NCI-H524 treated with DMSO at 0.1 percent for 48 hours (cell line): Measurements from ENCODE around the gene CACTIN.

Source experiments
- DNase-seq: peaks from one replicate; lab custom pipeline; 2025; lab: John Stamatoyannopoulos, UW

The CACTIN gene

DNA sequence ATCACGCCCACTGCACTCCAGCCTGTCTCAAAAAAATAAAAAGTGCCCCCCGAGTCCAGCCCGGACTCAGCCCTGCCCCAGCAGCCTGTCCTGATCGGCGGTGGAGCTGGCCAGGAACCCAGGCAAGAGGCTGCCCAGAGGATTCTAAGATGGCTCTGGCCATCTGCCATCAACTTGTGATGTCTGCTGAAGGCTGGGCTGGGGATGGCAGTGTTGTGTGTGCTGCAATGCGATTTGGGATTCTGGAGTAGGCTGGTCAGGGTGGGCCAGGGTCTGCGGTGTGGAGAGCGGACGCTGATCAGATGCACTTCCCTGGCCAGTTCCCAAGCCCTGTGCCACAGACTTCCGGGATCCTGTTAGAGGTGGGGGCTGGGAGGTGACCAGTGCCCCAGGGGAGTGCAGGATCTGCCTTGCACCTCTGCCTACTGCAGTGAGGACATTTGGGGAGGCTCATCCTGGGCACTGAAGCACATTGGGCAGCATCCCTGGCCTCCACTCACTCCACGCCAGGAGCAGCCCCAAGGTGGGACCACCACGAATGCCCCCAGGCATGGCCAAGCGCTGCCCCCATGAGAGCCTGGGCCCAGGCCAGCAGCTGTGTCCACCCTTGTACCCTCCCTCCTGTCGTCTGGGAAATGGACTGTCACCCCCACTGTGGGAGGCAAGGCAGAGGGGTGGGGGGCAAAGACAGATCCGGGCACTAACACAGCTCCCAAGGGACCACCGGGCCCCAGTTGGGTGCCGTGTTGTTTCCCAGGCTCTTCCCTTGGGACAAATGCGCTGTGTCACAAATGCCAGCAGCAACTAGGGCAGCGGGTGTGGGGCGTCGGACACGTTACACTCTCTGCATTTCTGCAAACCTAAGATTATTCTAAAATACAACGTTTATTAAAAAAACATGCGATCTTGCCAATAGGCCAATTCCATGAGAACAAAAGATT is 16.5 kb downstream of the CACTIN start:
- no peak for DNase-seq

DNA sequence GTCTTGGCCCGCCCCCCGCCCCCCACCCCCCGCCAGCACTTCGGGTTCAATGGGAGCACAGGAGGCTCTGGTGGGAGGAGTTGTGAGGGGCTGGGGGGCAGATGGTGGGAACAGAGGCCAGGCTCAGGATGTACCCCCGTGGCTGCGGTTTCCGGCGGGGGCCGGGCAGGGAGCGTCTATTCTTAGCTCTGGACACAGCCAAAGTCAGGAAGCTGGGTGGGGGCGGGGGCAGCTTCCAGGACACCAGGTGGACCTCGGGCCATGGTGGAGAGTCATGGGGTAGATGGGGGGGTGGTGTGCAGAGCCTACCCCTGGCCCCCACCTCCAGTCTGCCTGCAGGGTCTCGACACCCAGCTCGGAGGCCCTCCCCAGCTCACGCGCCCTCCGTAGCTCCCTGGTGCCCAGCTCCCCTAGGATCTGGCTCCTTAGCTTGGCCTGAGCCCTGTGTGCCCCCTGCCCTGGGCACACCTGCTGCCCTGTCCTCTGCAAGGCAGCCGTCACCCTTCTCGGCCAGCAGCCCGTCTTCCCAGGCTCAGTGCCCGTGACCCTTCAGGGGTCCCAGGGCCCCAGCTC is 17.8 kb downstream of the CACTIN start:
- DNase-seq: no peak

DNA sequence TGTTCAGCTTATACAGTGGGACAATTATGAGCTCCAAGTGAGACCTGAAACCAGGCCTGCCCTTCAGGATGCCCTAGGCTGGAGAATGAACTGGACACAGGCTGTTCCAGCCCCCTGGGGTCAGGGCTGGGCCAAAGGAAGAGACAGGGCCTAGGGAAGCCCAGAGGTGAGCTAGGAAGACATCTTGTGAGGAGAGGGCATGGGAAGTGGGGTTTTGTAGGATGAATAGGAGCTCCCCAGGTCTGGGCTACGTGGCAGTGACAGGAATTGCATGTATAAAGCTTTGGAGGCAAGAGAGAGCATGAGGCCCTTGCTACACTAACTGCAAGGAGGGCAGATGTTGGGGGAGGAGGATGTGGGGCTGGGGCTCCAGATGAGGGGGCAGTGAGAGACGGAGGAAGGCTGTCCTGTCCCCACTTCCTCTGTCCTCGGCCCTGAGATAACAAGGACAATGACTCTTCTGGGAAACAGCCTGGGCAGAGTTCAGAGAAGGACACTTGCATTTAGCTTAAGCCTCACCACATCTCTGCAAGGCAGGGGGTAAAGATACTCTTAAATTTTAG is 18.4 kb downstream of the CACTIN start:
- DNase-seq: no peak

DNA sequence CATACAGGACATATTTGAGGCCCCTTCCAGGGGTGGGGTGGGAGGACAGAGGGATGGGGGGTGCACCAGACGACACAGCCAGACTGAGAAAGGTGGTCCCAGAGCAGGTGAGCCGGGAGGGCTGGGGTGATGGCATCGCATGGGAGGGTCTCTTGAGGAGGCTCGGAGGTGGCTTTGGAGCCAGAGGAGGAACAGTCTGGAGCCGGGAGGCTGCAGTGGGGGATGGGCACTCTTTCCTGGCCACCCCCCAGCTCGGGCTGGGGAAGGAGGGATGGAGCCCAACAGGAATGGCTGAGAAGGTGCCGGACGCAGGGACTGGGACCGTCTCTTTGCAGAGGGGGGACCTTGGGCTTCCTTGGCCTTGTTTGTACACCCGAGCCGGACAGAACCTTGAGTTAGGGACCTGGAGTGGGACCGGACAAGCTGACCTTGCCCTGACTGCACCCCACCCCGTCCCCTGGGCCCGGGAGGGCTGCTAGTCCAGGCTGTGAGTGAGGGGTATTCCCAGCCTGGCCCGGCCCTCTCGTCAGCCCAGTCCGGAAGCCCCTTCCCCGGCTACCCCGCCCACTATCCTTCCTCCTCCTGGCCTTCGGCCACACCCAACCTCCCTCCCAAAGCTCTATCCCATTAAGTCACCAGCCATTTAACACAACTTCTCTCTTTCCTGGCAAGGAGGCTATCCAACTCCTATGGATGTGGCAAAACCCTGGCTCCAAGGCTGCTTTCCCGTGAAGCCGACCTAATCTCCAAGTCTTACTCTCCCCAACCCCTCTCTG is 19.1 kb downstream of the CACTIN start:
- no peak for DNase-seq

DNA sequence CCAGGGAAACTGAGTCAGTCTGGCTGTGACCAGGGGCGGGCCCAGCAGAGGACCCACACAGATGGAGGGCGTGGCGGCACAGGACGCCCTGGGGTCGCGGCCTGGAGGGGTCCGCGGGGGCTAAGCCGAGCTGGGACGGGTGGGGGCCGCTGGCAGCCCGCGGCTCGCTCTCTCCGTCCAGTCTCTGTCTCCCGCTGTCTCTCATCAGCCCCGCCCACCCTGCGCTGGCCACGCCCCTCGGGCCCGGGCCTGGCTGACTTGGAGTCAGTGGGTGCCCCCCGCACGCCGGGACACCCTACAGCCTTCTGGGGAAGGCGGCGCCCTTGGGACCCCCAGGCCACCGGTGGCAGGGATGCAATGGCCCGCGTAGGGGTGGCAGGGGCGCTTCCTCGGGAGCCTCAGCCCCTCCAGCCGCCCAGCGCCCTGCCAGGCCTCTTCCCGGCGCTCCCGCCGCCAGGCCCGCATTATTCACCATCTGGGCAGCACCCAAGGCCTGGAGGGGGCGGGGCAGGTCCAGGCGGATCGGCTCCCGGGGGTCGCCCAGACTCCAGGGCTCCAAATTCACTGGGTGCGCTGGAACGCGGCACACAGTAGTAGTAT is 19.8 kb downstream of the CACTIN start, which contains the start of gene TBXA2R:
TSS of gene TBXA2R (minus strand) at position 186 of the 600 bp plus-strand sequence. CDS start 6,241 bp downstream, outside the sequence.
- DNase-seq: no peak

DNA sequence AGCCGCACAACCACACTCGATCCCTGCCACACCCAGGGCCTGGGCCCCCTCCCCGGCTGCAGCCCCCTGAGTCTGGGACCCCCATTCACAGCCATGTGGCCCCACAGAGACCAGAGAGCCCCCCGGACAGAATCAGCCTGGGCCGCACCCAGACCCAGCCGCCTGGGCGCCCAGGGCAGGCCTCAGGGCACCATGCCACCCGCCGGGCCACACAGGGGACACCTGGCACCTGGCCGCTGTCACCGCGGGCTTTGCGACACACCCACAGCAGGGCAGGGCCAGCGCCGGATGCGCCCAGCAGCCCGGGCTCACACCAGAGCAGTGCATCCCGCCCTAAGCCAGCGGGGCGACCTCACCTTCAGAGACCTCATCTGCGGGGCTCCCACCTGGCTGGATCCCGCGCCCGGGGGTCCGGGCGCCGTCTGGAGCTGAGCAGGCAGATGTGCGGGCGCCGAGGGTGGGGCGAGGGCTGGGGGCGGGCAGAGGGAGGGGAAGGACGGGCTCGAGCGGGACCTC is 20.4 kb downstream of the CACTIN start:
- DNase-seq: no peak

DNA sequence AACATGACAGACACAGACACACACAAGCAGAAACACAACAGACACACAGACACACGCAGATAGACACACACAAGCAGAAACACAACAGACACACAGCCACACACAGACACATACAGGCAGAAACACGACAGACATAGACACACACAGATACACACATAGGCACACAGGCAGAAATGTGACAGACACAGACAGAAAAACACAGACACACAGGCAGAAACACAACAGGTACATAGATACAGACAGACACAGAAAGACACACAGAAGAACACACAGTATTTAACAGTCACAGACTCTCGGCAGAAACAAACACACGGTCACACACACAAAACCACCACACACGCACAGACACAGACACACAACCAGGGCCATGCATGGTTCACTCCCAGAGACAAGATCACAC is 20.8 kb downstream of the CACTIN start:
- DNase-seq: no peak

DNA sequence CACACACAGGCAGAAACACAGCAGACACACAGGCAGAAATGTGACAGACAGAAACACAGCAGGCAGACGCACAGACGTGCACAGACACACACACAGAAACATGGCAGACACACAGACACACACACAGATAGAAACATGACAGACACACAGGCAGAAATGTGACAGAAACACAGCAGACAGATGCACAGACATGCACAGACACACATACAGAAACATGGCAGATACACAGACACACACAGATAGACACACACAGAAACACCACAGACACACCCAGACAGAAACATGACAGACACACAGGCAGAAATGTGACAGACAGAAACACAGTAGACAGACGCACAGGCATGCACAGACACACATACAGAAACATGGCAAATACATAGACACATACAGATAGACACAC is 21.2 kb downstream of the CACTIN start:
- DNase-seq: no peak

DNA sequence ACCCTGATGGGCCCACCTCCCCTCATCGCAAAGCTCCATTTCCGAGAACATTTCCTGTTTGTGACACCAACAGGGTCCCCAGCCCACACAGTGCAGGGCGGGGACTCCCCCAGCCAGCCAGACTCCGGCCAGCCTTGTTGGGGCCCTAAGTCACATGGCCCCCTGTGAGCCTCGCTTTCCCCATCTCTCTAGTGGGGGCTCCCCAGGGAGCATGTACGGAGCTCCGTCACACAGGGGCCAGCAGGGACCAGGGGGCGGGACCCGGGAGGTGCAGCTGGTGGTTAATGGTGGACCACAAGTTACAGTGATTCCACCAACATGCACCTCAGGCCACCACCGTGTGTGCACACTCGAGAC is 21.6 kb downstream of the CACTIN start:
- no peak for DNase-seq

DNA sequence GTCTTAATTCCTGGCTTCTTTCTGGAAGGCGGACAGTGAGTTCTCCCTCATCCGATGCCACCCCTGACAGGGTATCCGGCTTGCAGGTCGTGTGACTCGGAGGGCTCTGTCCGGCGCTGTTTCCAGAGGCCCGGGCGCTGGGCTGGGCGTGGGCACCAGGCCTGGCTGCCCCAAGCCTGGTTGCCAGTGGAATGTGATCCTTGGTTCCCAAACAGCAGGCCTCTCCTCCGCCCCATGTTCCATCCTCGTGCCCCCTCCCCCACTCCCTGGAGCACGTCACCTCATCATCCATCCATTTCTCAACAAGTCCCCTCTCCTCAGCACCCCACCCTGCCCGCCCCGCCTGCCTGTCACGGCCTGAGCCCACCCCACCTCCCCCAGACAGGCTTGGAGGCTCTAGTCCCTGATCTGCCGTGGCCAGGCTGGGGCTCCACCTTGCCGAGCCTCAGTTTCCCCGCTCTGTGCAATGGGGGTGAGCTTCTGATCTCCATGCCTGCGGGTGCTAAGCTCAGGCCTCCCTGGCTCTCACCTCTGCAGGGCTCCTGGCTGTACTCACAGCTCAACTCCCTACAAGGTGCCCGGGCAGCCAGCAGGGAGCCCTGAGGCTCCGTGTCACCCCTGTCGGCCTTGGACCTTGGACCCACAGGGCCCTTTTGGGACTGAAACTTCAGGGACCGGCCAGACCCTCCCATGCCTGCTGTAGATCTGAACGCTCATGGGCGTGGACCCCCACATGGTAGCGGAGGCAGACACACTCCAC is 22.2 kb downstream of the CACTIN start:
- DNase-seq: no peak

DNA sequence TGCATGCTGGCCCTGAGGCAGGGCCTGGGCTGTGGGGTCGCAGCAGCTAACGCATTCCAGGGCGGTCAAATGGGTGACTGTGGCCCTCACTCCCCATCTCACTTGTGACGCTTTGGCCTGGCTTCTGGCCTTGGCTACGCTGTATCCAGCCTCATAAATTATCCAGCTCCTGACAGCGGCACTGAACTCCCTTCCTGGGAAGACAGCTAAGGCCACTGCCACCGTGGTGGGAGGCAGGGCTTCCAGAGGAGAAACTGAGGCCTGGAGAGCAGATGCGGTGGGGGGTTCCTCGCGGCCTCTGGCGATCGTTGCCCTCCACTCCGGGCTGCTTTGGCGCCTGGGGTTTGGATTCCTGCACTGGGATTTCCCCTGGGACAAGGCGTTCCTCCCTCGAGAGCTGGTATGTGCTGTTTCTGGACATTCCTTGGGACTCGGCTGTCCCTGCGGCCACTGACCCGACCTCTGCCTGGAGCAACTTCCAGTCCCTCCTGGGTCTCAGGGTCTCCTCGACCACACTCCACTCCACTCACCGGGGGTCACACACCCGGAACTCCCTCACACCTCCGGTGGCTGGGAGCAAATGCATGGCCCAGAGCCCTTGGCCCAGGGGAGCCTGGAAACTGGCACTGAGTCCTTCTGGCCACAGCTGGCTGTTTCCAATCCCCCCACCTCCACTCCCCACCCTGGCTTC is 23.3 kb downstream of the CACTIN start:
- no peak for DNase-seq

DNA sequence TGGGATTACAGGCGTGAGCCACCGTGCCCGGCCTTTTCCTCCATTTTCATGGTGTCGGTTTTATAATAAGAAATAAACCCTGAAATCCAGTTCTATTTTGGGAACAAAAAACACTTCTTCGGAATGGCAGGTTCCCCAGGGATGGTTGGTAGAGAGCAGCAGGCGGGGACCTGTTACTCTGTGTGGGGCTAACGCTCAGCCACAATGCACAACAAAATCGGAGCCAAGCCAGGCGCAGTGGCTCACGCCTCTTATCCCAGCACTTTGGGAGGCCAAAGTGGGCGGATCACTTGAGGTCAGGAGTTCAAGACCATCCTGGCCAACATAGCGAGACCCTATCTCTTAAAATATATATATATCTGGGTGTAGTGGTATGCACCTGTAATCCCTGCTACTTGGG is 25.6 kb downstream of the CACTIN start:
- no peak for DNase-seq

DNA sequence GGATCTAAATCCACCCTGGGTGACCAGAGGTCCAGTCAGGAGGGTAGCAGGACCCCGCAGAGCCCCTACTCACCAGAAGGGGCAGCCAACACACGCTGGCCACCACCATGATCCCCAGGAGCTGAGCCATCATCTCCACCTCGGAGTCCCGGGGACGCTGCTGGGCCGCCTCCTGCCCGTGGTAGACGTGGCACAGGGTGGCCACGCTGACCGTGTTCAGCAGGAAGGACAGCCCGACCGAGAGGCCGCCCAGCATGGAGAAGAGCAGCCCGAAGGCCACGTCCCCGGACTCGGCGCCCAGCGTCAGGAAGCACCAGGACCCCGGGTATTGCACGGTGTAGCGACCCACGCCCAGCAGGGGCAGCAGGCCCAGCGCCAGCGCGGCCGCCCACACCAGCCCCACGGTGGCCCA is 26.8 kb downstream of the CACTIN start:
- DNase-seq: no peak

DNA sequence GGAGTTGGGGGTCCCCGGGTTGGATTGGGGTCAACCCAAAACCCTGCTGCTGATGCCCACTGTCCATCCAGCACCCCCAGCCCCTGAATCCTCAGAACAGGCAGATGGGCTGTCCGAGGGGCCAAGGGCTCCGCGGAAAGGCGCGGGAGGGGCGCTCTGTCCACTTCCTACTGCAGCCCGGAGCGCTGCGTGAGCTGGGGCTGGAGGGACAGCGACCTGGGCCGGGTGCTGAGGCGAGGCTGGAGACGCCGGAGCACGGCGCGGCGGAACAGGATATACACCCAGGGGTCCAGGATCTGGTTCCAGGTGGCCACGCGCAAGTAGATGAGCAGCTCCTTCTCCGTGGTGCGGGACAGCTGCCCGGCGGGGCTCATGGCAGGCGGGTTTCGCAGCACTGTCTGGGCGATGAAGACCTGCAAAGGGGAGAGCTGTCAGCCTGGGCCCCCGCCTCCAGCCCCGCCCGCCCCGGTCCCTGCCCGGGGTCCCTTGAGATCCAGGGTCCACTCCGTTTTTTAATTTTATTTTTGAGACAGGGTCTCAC is 31.0 kb downstream of the CACTIN start:
- DNase-seq: no peak

DNA sequence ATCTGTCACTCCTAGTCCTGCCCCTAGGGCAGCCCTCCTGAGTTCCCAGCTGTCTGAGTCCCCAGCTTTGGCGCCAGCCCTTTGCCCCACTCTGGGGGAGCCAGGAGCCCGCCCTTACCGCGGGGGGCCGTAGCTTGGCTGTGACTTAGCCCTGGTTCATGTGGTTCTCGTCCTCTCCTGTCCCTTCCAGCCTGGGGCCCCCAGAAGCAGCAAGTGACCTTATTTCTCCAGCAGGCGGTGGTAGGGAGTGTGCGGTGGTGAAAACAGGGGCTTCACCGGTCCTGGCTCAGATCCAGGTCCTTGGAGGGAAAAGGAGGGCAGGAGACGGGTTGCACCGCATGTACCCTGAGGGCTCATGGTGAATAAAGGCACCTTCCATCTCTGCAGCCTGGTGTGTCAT is 33.4 kb downstream of the CACTIN start:
- no peak for DNase-seq

DNA sequence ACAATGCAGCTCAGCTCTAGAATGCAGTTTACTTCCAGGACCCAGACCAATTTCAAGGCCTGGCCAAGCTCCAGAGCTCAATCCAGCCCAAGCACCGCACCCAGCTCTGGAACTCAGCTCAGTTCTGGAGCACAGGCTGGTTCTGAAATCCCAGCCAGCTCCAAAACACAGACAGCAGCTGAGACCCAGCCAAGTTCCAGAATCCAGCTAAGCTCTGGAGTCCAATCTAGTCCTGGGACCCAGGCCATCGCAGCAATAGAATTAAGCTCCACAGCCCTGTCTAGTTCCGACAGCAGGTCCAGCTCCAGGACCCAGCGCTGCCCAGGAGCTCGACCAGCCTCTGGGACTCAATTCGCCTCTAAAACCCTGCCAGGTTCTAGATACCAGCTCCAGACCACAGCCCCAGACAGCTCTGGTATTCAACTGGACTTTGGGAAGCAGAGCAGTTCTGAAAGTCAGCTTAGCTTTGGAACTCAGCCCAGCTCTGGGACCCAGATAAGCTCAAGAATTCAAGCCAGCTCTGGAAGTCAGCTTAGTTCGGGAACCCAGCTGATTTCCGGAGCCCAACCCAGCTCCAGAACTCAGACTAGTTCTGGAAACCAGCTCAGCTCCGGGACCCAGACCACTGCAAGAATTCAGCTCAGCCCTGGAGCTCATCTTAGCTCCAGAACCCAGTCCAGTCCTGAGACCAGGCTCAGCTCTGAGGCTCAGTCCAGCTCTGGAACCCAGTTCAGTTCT is 34.5 kb downstream of the CACTIN start:
- no peak for DNase-seq

DNA sequence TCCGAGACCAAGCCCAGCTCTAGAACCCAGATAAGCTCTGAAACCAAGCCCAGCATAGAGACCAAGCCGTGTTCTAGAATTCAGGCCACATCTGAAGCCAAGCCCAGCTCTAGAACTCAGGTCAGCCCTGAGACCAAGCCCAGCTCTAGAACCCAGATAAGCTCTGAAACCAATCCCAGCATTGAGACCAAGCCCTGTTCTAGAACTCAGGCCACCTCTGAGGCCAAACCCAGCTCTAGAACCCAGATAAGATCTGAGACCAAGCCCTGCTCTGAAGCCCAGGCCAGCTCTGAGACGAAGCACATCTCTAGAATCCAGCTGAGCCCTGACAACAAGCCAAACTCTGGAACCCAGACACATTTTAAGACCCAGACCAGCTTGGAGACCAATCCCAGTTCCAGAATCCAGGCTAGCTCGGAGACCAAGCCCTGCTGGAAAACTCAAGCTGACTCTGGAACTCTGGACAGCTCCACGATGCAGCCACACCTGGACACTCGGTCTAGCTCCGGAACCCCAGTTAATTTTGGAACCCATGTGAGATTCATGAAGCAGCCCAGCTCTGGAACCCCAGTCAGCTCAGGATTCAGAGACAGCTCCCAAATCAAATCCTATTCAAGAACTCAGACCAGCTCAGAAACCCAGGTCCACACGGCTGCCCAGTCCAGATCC is 35.5 kb downstream of the CACTIN start:
- DNase-seq: no peak

DNA sequence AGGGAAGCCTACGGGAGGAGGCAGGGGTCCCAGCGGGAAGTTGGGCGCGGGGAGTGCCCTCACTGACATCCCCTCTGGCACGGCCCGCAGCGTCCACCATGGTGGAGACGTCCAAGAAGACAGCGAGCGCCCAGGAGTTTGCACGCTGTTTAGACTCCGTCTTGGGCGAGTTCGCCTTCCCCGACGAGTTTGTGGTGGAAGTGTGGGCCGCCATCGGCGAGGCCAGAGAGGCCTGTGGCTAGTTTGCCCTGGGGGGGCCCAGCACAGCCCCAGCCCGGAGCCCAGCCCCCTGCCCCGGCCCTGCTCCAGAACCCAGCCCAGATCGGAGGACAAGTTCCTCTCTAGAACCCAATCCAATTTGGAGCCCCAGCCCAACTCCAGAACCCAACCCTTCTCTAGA is 36.6 kb downstream of the CACTIN start:
- DNase-seq: no peak

DNA sequence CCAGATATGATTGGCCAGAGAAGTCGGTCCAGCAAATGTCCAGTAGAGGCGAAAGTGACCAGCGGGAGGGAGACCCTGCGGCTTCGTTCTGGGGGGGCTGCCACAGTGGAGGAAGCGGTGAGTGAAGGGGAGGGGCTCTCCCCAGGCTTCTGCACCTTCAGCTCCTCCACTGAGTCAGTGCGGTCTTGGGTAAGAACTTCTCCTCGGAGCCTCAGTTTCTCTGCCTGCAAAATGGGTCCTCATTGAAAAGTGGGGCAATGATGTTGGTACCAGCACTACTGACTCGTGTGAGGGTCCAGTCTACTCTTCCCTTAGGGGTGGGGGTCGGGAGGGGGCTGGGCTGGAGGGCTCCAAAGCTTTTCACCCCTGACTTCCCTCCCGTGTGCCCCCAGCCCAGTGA is 37.2 kb downstream of the CACTIN start:
- DNase-seq: no peak
